HS-5 (cell line): Measurements from ENCODE around the gene GPATCH2L.

Experiments
- DNase-seq: peaks from one replicate; pipeline ENCODE4 v3.0.0-alpha.2; 2012; ENCODE audit warnings: low read depth

The GPATCH2L gene

GRCh38 chr14:76136476-76137110 is 15.1 kb upstream of the GPATCH2L start:
- DNase-seq = no peak

- DNase-seq = no peak
Measured at GRCh38 chr14:76138119-76138757, 13.5 kb upstream of the GPATCH2L start.

GRCh38 chr14:76138758-76139723 is 12.7 kb upstream of the GPATCH2L start:
- DNase-seq = no peak

GRCh38 chr14:76143642-76144041 is 8.1 kb upstream of the GPATCH2L start:
- no peak for DNase-seq

GRCh38 chr14:76146976-76147375 is 4.7 kb upstream of the GPATCH2L start:
- no peak for DNase-seq

- DNase-seq = no peak
Measured at GRCh38 chr14:76149196-76149595, 2.5 kb upstream of the GPATCH2L start.

- DNase-seq = peak; percentile 57
Measured at GRCh38 chr14:76152333-76152681, 585 bp downstream of the GPATCH2L start.

GRCh38 chr14:76153919-76154318 is 2.2 kb downstream of the GPATCH2L start:
- no peak for DNase-seq

- no peak for DNase-seq
Measured at GRCh38 chr14:76154539-76155126, 2.9 kb downstream of the GPATCH2L start.

- DNase-seq = no peak
Measured at GRCh38 chr14:76163668-76164363, 12.1 kb downstream of the GPATCH2L start.

GRCh38 chr14:76168531-76168930 is 16.8 kb downstream of the GPATCH2L start:
- no peak for DNase-seq

GRCh38 chr14:76169776-76170175 is 18.1 kb downstream of the GPATCH2L start:
- no peak for DNase-seq

GRCh38 chr14:76174982-76175381 is 23.3 kb downstream of the GPATCH2L start:
- DNase-seq = no peak

GRCh38 chr14:76175942-76176341 is 24.2 kb downstream of the GPATCH2L start:
- DNase-seq = no peak

GRCh38 chr14:76181546-76181945 is 29.8 kb downstream of the GPATCH2L start:
- DNase-seq = no peak

GRCh38 chr14:76186308-76187027 is 34.7 kb downstream of the GPATCH2L start:
- no peak for DNase-seq

- DNase-seq = no peak
Measured at GRCh38 chr14:76191297-76191696, 39.6 kb downstream of the GPATCH2L start.

- no peak for DNase-seq
Measured at GRCh38 chr14:76193696-76194095, 42.0 kb downstream of the GPATCH2L start.

GRCh38 chr14:76194327-76194726 is 42.6 kb downstream of the GPATCH2L start:
- DNase-seq = no peak

GRCh38 chr14:76195003-76195402 is 43.3 kb downstream of the GPATCH2L start:
- no peak for DNase-seq
